ENCODE data around the gene COPS6.

Gene COPS6

GRCh38 chr7:100085515-100085914, 3.3 kb upstream of the COPS6 start:
- CTCF ChIA-PET, result interaction anchor here (1.2 to 2.2 kb wide), 3 partner anchors 8 to 46 kb away, joined by 4 to 9 read pairs (median 7); partner anchors contain the start of genes AP4M1 and MCM7

GRCh38 chr7:100087055-100087750, 1.6 kb upstream of the COPS6 start:
- H3K4me3 ChIP-seq (ENCODE audit: control insufficient read depth in 1 of 7, extremely low read depth in 1 of 7, insufficient read depth in 4 of 7, low read depth in 2 of 7, low read length in 6 of 7), result no peak overlapping the region
- H3K27ac ChIP-seq (ENCODE audit: insufficient read depth in 1 of 2, low read depth in 1 of 2, low read length in 2 of 2, poor library complexity in 1 of 2, severe bottlenecking in 2 of 2), result no peak overlapping the region
- peaks cover 3 to 20% (median 15%) of the 10 kb centered on the region in 4 experiments for H3K36me3 ChIP-seq (ENCODE audit: control insufficient read depth in 4 of 4, insufficient read depth in 4 of 4, low read length in 3 of 4)
- no peaks in the 10 kb centered on the region for H3K27me3 ChIP-seq (replicated peaks in 2 of 5; ENCODE audit: control insufficient read depth in 4 of 5, insufficient read depth in 5 of 5, low read length in 4 of 5)
- no peak for DNase-seq
- no peaks in the 10 kb centered on the region for H3K9me3 ChIP-seq (ENCODE audit: control extremely low read depth in 1 of 5, control insufficient read depth in 4 of 5, insufficient read depth in 2 of 5, low read depth in 1 of 5, low read length in 4 of 5)
- CTCF ChIA-PET, result interaction anchor here (0.8 to 2.1 kb wide), 2 partner anchors 13 to 44 kb away, joined by 5 to 6 read pairs; no protein-coding TSS in a partner anchor
- POLR2A ChIA-PET, result no interaction called here
- WGBS (ENCODE audit: insufficient coverage), result 98% methylated on average over 8 of the region's 10 CpGs
- peaks cover 3 to 29% (median 22%) of the 10 kb centered on the region in 4 experiments for H3K4me1 ChIP-seq (ENCODE audit: control extremely low read depth in 1 of 4, control insufficient read depth in 4 of 4, insufficient read depth in 4 of 4, low read length in 3 of 4)

More at GRCh38 chr7:100085515-100085914, 3.3 kb upstream of the COPS6 start:
- Histone ChIP-seq H3K9me3 (ENCODE audit: control extremely low read depth in 1 of 5, control insufficient read depth in 4 of 5, insufficient read depth in 2 of 5, low read depth in 1 of 5, low read length in 4 of 5) (no peaks in the 10 kb centered on the region), H3K4me1 (ENCODE audit: control extremely low read depth in 1 of 4, control insufficient read depth in 4 of 4, insufficient read depth in 4 of 4, low read length in 3 of 4) (peaks cover 3 to 36% (median 29%) of the 10 kb centered on the region in 4 experiments), H3K27ac (ENCODE audit: insufficient read depth in 1 of 2, low read depth in 1 of 2, low read length in 2 of 2, poor library complexity in 1 of 2, severe bottlenecking in 2 of 2) (no peak overlapping the region), H3K36me3 (ENCODE audit: control insufficient read depth in 4 of 4, insufficient read depth in 4 of 4, low read length in 3 of 4) (peaks cover 0 to 4% (median 2%) of the 10 kb centered on the region in 4 experiments), H3K4me3 (ENCODE audit: control insufficient read depth in 1 of 7, extremely low read depth in 1 of 7, insufficient read depth in 4 of 7, low read depth in 2 of 7, low read length in 6 of 7) (no peak overlapping the region), H3K27me3 (replicated peaks in 2 of 5; ENCODE audit: control insufficient read depth in 4 of 5, insufficient read depth in 5 of 5, low read length in 4 of 5) (no peaks in the 10 kb centered on the region)
- 100% methylated on average over 1 of the region's 3 CpGs for WGBS (ENCODE audit: insufficient coverage)
- POLR2A ChIA-PET, result no interaction called here
- no peak for DNase-seq

DNA sequence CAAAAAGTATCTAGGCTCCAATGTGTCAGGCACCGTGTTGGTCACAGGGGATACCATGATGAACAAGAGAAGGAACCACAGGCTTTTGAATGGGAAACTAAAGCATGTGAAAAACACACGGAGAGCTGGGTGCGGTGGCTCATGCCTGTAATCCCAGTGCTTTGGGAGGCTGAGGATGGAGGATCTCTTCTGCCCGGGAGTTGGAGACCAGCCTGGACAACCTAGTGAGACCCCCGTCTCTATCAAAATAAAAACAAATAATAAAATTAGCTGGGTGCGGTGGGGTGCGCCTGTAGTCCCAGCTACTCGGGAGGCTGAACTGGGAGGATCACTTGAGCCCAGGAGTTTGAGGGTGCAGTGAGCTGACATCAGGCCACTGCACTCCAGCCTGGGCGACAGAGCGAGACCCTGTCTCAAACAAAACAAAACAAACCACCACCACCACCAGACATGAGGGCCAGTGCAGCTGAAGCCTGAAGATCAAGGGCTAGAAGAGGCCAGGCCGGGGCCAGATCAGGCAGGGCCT, 611 bp upstream of the COPS6 start:
- no peak for DNase-seq
- 90% methylated on average over 3 of the region's 11 CpGs for WGBS (ENCODE audit: insufficient coverage)
- no peaks in the 10 kb centered on the region for H3K9me3 ChIP-seq (ENCODE audit: control extremely low read depth in 1 of 5, control insufficient read depth in 4 of 5, insufficient read depth in 2 of 5, low read depth in 1 of 5, low read length in 4 of 5)
- peaks cover 0 to 20% (median 15%) of the 10 kb centered on the region in 4 experiments for H3K4me1 ChIP-seq (ENCODE audit: control extremely low read depth in 1 of 4, control insufficient read depth in 4 of 4, insufficient read depth in 4 of 4, low read length in 3 of 4)
- peak overlapping the region in 6 of 7 experiments; percentile 84 to 90 (median 86) for H3K4me3 ChIP-seq (ENCODE audit: control insufficient read depth in 1 of 7, extremely low read depth in 1 of 7, insufficient read depth in 4 of 7, low read depth in 2 of 7, low read length in 6 of 7)
- ChIA-PET CTCF (interaction anchor here (1.0 to 2.1 kb wide), 3 partner anchors 13 to 43 kb away, joined by 3 to 6 read pairs (median 6); partner anchors contain the start of genes AP4M1 and MCM7), POLR2A (interaction anchor here (0.9 to 1.6 kb wide), 2 partner anchors 12 to 13 kb away, joined by 5 read pairs; partner anchors contain the start of gene AP4M1)
- H3K27ac ChIP-seq (ENCODE audit: insufficient read depth in 1 of 2, low read depth in 1 of 2, low read length in 2 of 2, poor library complexity in 1 of 2, severe bottlenecking in 2 of 2), result peak overlapping the region; percentile 77 to 89
- peaks cover 3 to 30% (median 24%) of the 10 kb centered on the region in 4 experiments for H3K36me3 ChIP-seq (ENCODE audit: control insufficient read depth in 4 of 4, insufficient read depth in 4 of 4, low read length in 3 of 4)
- H3K27me3 ChIP-seq (replicated peaks in 2 of 5; ENCODE audit: control insufficient read depth in 4 of 5, insufficient read depth in 5 of 5, low read length in 4 of 5), result no peaks in the 10 kb centered on the region

- Histone ChIP-seq H3K9me3 (ENCODE audit: control extremely low read depth in 1 of 5, control insufficient read depth in 4 of 5, insufficient read depth in 2 of 5, low read depth in 1 of 5, low read length in 4 of 5) (no peaks in the 10 kb centered on the region), H3K27me3 (replicated peaks in 2 of 5; ENCODE audit: control insufficient read depth in 4 of 5, insufficient read depth in 5 of 5, low read length in 4 of 5) (no peaks in the 10 kb centered on the region), H3K4me1 (ENCODE audit: control extremely low read depth in 1 of 4, control insufficient read depth in 4 of 4, insufficient read depth in 4 of 4, low read length in 3 of 4) (peaks cover 0 to 20% (median 13%) of the 10 kb centered on the region in 4 experiments), H3K4me3 (ENCODE audit: control insufficient read depth in 1 of 7, extremely low read depth in 1 of 7, insufficient read depth in 4 of 7, low read depth in 2 of 7, low read length in 6 of 7) (peak overlapping the region; percentile 83 to 90 (median 85)), H3K27ac (ENCODE audit: insufficient read depth in 1 of 2, low read depth in 1 of 2, low read length in 2 of 2, poor library complexity in 1 of 2, severe bottlenecking in 2 of 2) (peak overlapping the region; percentile 66 to 89), H3K36me3 (ENCODE audit: control insufficient read depth in 4 of 4, insufficient read depth in 4 of 4, low read length in 3 of 4) (peaks cover 7 to 45% (median 38%) of the 10 kb centered on the region in 4 experiments)
- no peak for DNase-seq
- POLR2A ChIA-PET, result interaction anchor here (0.7 to 1.6 kb wide), 3 partner anchors 11 to 549 kb away, joined by 3 to 5 read pairs (median 4); no protein-coding TSS in a partner anchor
- 69% methylated on average over 3 of the region's 7 CpGs for WGBS (ENCODE audit: insufficient coverage)
- CTCF ChIA-PET, result interaction anchor here (0.6 to 1.3 kb wide), 3 partner anchors 11 to 42 kb away, joined by 3 to 6 read pairs (median 4); partner anchors contain the start of genes AP4M1 and MCM7
Measured at GRCh38 chr7:100089458-100090196, 858 bp downstream of the COPS6 start.

DNA sequence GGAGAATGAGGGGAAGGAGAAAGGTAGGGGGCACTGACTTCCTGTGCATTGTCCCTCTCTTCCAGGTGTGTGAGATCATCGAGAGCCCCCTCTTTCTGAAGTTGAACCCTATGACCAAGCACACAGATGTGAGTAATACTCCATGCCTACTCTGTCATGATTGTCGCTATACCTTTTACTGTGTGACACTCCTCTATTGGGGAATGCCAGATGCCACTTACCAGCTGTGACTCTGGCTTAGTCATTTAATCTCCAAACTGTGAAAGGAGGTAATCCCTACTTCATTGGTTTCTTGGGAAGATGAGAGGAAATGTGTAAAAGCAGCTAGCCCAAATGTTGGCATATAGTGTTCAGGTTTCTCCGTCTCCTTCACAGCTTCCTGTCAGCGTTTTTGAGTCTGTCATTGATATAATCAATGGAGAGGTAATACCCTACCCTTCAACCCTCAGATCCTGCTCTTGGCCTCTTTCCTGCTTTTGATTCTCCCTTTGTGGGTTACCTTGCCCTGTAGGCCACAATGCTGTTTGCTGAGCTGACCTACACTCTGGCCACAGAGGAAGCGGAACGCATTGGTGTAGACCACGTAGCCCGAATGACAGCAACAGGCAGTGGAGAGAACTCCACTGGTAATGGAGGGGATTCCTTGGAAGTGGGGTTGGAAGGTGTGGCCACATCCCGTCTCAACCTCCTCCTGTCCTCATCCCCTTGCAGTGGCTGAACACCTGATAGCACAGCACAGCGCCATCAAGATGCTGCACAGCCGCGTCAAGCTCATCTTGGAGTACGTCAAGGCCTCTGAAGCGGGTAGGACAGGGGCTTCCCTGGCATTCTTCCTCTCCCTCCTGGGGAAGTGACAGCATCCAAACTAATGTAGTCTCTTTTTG, 2.0 kb downstream of the COPS6 start:
- ChIA-PET CTCF (interaction anchor here (1.1 to 1.9 kb wide), 2 partner anchors 8 to 11 kb away, joined by 4 to 7 read pairs; partner anchors contain the start of genes AP4M1 and MCM7), POLR2A (interaction anchor here (1.9 to 2.3 kb wide), 2 partner anchors 8 to 10 kb away, joined by 5 to 8 read pairs; partner anchors contain the start of gene MCM7)
- Histone ChIP-seq H3K9me3 (ENCODE audit: control extremely low read depth in 1 of 5, control insufficient read depth in 4 of 5, insufficient read depth in 2 of 5, low read depth in 1 of 5, low read length in 4 of 5) (no peaks in the 10 kb centered on the region), H3K4me3 (ENCODE audit: control insufficient read depth in 1 of 7, extremely low read depth in 1 of 7, insufficient read depth in 4 of 7, low read depth in 2 of 7, low read length in 6 of 7) (no peak overlapping the region), H3K27me3 (replicated peaks in 2 of 5; ENCODE audit: control insufficient read depth in 4 of 5, insufficient read depth in 5 of 5, low read length in 4 of 5) (no peaks in the 10 kb centered on the region), H3K36me3 (ENCODE audit: control insufficient read depth in 4 of 4, insufficient read depth in 4 of 4, low read length in 3 of 4) (peaks cover 13 to 56% (median 49%) of the 10 kb centered on the region in 4 experiments), H3K4me1 (ENCODE audit: control extremely low read depth in 1 of 4, control insufficient read depth in 4 of 4, insufficient read depth in 4 of 4, low read length in 3 of 4) (peaks cover 0 to 20% (median 13%) of the 10 kb centered on the region in 4 experiments), H3K27ac (ENCODE audit: insufficient read depth in 1 of 2, low read depth in 1 of 2, low read length in 2 of 2, poor library complexity in 1 of 2, severe bottlenecking in 2 of 2) (no peak overlapping the region)
- no peak for DNase-seq
- 93% methylated on average over 12 of the region's 14 CpGs for WGBS (ENCODE audit: insufficient coverage)
